ENCODE data around the gene CAB39.

CAB39 gene

GRCh38 chr2:230779607-230780006 is 67.0 kb downstream of the CAB39 start:
- TF ChIP-seq, protein P1, sequence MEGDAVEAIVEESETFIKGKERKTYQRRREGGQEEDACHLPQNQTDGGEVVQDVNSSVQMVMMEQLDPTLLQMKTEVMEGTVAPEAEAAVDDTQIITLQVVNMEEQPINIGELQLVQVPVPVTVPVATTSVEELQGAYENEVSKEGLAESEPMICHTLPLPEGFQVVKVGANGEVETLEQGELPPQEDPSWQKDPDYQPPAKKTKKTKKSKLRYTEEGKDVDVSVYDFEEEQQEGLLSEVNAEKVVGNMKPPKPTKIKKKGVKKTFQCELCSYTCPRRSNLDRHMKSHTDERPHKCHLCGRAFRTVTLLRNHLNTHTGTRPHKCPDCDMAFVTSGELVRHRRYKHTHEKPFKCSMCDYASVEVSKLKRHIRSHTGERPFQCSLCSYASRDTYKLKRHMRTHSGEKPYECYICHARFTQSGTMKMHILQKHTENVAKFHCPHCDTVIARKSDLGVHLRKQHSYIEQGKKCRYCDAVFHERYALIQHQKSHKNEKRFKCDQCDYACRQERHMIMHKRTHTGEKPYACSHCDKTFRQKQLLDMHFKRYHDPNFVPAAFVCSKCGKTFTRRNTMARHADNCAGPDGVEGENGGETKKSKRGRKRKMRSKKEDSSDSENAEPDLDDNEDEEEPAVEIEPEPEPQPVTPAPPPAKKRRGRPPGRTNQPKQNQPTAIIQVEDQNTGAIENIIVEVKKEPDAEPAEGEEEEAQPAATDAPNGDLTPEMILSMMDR (IDR thresholded peaks at IDR 0.05; ENCODE audit: low read depth, low read length) = no peak
- no peak for DNase-seq
- Histone ChIP-seq H3K4me3 (ENCODE audit: low read depth, low read length) (no peak overlapping the region), H3K9me3 (ENCODE audit: severe bottlenecking) (no peaks in the 10 kb centered on the region), H3K27me3 (ENCODE audit: insufficient read depth, low read depth, severe bottlenecking) (no peaks in the 10 kb centered on the region), H3K36me3 (no peaks in the 10 kb centered on the region; the same call in 1 of the 2 replicates), H3K27ac (no peak overlapping the region)

- no peak for DNase-seq
- H3K9me3 ChIP-seq (ENCODE audit: severe bottlenecking) = no peaks in the 10 kb centered on the region
- no peak overlapping the region for H3K27ac ChIP-seq
- H3K27me3 ChIP-seq (ENCODE audit: insufficient read depth, low read depth, severe bottlenecking) = no peaks in the 10 kb centered on the region
- no peaks in the 10 kb centered on the region; the same call in 1 of the 2 replicates for H3K36me3 ChIP-seq
- no peak overlapping the region for H3K4me3 ChIP-seq (ENCODE audit: low read depth, low read length)
- TF ChIP-seq, protein P1 (IDR thresholded peaks at IDR 0.05; ENCODE audit: low read depth, low read length) = no peak
These were observed 68.6 kb downstream of the CAB39 start for GRCh38 chr2:230781130-230781797.

DNA sequence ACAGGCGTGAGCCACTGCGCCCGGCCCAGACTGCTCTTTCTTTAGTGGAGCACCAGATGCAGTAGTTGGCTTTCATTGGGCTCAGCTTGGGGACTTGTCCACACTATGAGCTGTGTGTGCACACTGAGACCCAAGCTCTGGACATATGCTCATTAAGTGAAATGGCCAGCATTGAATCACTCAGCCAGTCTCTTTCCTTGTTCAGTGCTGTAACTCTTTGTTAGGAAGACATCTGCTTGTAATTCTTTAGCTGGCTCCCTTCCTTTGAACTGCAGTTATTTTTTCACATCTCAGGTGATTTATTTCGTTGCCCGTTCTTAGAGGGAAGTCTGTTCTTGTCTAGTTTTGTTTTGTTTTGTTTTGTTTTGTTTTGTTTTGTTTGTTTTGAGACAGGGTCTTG is 70.5 kb downstream of the CAB39 start:
- Histone ChIP-seq H3K27me3 (ENCODE audit: insufficient read depth, low read depth, severe bottlenecking) (no peaks in the 10 kb centered on the region), H3K36me3 (no peaks in the 10 kb centered on the region), H3K9me3 (ENCODE audit: severe bottlenecking) (no peaks in the 10 kb centered on the region), H3K4me3 (ENCODE audit: low read depth, low read length) (no peak overlapping the region), H3K27ac (no peak overlapping the region)
- DNase-seq = no peak
- TF ChIP-seq, protein P1 (IDR thresholded peaks at IDR 0.05; ENCODE audit: low read depth, low read length) = no peak

DNA sequence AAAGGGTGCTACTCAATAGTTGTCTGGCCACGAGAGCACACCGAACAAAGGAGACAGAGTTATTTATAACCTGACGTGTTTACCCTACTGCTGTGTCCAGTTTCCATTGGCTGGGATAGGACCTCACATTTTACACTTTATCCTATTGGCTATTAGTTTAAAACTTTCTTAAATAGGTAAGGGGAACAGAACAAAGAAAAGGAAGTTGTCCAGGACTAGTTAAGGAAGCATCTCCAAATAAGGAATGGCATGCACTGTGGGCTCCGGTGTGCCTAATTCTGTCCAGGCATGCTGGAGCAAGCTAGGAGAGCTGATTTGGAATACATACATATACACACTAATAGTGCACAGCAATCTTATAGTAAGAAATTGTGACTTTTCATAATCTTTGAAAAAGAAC is 72.2 kb downstream of the CAB39 start:
- TF ChIP-seq, protein P1 (IDR thresholded peaks at IDR 0.05; ENCODE audit: low read depth, low read length) = no peak
- Histone ChIP-seq H3K9me3 (ENCODE audit: severe bottlenecking) (no peaks in the 10 kb centered on the region), H3K4me3 (ENCODE audit: low read depth, low read length) (no peak overlapping the region), H3K36me3 (no peaks in the 10 kb centered on the region), H3K27me3 (ENCODE audit: insufficient read depth, low read depth, severe bottlenecking) (no peaks in the 10 kb centered on the region), H3K27ac (no peak overlapping the region)
- DNase-seq = no peak

- H3K4me3 ChIP-seq (ENCODE audit: low read depth, low read length) = no peak overlapping the region
- H3K27me3 ChIP-seq (ENCODE audit: insufficient read depth, low read depth, severe bottlenecking) = no peaks in the 10 kb centered on the region
- no peaks in the 10 kb centered on the region for H3K9me3 ChIP-seq (ENCODE audit: severe bottlenecking)
- H3K27ac ChIP-seq = no peak overlapping the region
- TF ChIP-seq, protein P1 (IDR thresholded peaks at IDR 0.05; ENCODE audit: low read depth, low read length) = no peak
- no peak for DNase-seq
- H3K36me3 ChIP-seq = no peaks in the 10 kb centered on the region; the same call in 1 of the 2 replicates
These were observed 72.7 kb downstream of the CAB39 start for GRCh38 chr2:230785346-230785745.

DNA sequence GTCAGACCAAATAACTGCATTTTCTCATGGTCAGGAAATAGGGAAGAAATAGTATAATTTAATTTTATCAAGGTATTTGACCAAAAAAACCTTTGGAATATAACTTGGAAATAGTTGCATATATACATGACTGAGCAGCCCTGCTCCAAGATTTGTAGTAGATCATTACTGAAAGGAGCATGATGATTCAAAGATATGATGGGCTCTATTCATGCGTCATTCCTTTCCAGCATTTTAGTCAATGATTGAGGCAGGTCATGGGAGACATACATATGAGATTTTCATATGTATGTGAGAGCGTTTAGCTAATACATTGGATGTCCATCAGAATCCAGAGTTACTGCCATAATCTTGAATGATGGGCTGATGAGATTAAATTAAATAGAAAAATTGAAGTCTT is 74.5 kb downstream of the CAB39 start:
- no peak overlapping the region for H3K4me3 ChIP-seq (ENCODE audit: low read depth, low read length)
- no peak overlapping the region for H3K27ac ChIP-seq
- H3K9me3 ChIP-seq (ENCODE audit: severe bottlenecking) = no peaks in the 10 kb centered on the region
- DNase-seq = no peak
- no peaks in the 10 kb centered on the region for H3K27me3 ChIP-seq (ENCODE audit: insufficient read depth, low read depth, severe bottlenecking)
- TF ChIP-seq, protein P1 (IDR thresholded peaks at IDR 0.05; ENCODE audit: low read depth, low read length) = no peak
- peaks cover 11% of the 10 kb centered on the region for H3K36me3 ChIP-seq

Measured in WERI-Rb-1 (cell line).